ENCODE measurements around the gene ACVR1B. TPM values are rescaled to one million over a fixed set of nuclear protein-coding genes. Genes with fewer than 3 reads are reported as not detected.

The ACVR1B gene
- polyA plus RNA-seq, 4 donors: 11.6 to 75.8 (median 21.4) TPM

DNA sequence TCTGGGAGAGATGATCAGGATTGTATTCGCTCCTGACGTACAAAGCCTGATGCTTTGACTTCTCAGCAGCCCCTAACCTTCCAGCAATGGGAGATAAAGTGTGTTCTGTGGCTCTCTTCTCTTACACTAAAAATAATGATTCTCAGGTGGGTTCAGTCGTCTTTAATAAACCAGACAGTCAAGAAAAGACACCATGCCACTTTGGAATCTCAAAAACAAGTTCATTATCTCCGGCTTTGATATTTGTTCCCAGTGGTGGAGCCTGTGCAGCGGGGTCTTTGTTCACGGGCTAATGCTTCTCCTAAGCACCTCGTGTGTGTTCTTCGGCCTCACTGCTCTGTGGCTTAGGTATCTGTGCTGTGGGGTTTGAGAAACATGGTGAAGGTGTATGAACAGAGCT is 1.6 kb downstream of the ACVR1B start:
- FAIRE-seq: no peak
- H3K4me3 ChIP-seq (ENCODE audit: low read depth in 1 of 3, low read length in 3 of 3): peak overlapping the region; percentile 70 to 86 (median 82)
- peak overlapping the region; percentile 63 to 83 (median 73) for H3K27ac ChIP-seq (ENCODE audit: low read depth in 1 of 3, low read length in 2 of 3)
- H3K9me3 ChIP-seq (ENCODE audit: control insufficient read depth in 2 of 2, insufficient read depth in 1 of 2, low read depth in 1 of 2, low read length in 1 of 2): no peaks in the 10 kb centered on the region
- peaks cover 5 to 29% (median 6%) of the 10 kb centered on the region in 3 donors for H3K4me1 ChIP-seq (ENCODE audit: control insufficient read depth in 3 of 3, insufficient read depth in 2 of 3, low read depth in 1 of 3, low read length in 2 of 3)
- WGBS, 3 donors: 16 to 43% (median 25%) methylated on average over 8 of the region's 8 CpGs
- H3K36me3 ChIP-seq (ENCODE audit: control insufficient read depth in 3 of 3, insufficient read depth in 2 of 3, low read depth in 1 of 3, low read length in 3 of 3): peaks cover 0 to 10% (median 0%) of the 10 kb centered on the region in 3 donors
- H3K27me3 ChIP-seq (ENCODE audit: control insufficient read depth in 3 of 3, insufficient read depth in 3 of 3, low read length in 3 of 3): no peaks in the 10 kb centered on the region
- peak; percentile 37 to 51 for DNase-seq

DNA sequence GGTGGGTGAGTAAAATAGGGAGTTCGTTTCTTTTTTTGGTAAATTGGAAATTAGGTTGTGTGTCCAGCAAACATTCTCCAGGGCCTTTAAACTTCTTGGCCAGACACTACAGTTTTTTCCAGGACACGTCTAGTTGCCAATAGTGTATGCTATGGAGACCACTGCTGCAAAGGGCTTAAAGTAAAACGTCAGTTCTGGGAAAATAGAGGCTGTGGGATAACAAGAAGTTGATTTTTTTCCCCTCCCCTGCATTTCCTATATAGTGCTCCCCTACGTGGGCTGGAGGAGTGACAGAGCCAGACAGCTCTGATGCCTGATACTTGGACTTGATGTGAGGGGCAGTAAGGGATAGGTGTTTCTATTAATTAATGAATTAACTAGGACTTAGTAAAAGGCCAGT is 2.4 kb downstream of the ACVR1B start:
- Histone ChIP-seq H3K9me3 (ENCODE audit: control insufficient read depth in 2 of 2, insufficient read depth in 1 of 2, low read depth in 1 of 2, low read length in 1 of 2) (no peaks in the 10 kb centered on the region), H3K4me3 (ENCODE audit: low read depth in 1 of 3, low read length in 3 of 3) (peak overlapping the region in 2 of 3 donors; percentile 70 to 82), H3K4me1 (ENCODE audit: control insufficient read depth in 3 of 3, insufficient read depth in 2 of 3, low read depth in 1 of 3, low read length in 2 of 3) (peaks cover 5 to 36% (median 10%) of the 10 kb centered on the region in 3 donors), H3K27me3 (ENCODE audit: control insufficient read depth in 3 of 3, insufficient read depth in 3 of 3, low read length in 3 of 3) (no peaks in the 10 kb centered on the region), H3K36me3 (ENCODE audit: control insufficient read depth in 3 of 3, insufficient read depth in 2 of 3, low read depth in 1 of 3, low read length in 3 of 3) (peaks cover 0 to 10% (median 0%) of the 10 kb centered on the region in 3 donors), H3K27ac (ENCODE audit: low read depth in 1 of 3, low read length in 2 of 3) (peak overlapping the region; percentile 81 to 94 (median 83))
- WGBS, 3 donors: 6 to 19% (median 18%) methylated on average over 4 of the region's 4 CpGs
- no peak for DNase-seq
- FAIRE-seq: no peak

DNA sequence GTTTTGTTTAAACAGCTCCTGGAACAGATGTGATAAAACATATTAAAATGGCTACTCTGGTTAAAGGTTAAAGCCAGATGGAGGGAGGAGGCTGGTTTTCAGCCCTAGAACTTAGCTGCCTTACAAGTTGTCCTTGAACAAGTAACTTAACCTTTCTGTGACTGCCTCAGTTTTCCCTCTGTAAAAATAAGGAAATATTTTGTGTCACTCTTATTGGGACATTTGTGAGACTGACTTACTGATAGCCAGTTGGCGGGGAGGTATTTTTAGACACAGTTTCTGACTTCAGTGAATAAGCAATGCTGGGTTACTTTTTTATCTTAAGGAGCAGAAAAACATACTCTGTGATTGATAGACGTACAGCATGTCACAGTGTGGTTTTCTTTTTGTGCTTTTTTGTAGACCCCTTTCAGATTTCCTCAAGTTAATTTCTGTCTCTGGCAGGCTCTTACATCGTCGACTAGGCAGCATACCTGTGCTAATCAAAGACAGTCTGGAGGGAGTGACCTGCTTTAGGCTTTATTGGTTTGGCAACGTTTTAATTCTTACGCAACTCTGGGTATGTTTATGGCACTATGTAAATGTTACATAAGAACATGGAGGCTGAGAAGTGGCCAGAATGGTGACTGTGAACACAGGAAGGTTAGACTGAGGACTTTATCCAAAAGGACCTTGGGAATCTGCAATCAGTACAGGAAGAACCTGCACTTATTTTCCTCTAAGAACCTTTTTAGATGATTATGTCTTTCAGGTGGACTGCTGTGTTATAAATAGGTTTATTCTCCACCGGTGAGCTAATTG is 3.3 kb downstream of the ACVR1B start:
- Histone ChIP-seq H3K4me1 (ENCODE audit: control insufficient read depth in 3 of 3, insufficient read depth in 2 of 3, low read depth in 1 of 3, low read length in 2 of 3) (peaks cover 5 to 45% (median 17%) of the 10 kb centered on the region in 3 donors), H3K36me3 (ENCODE audit: control insufficient read depth in 3 of 3, insufficient read depth in 2 of 3, low read depth in 1 of 3, low read length in 3 of 3) (peaks cover 0 to 14% (median 0%) of the 10 kb centered on the region in 3 donors), H3K27ac (ENCODE audit: low read depth in 1 of 3, low read length in 2 of 3) (peak overlapping the region; percentile 81 to 94 (median 83)), H3K9me3 (ENCODE audit: control insufficient read depth in 2 of 2, insufficient read depth in 1 of 2, low read depth in 1 of 2, low read length in 1 of 2) (no peaks in the 10 kb centered on the region), H3K4me3 (ENCODE audit: low read depth in 1 of 3, low read length in 3 of 3) (peak overlapping the region in 2 of 3 donors; percentile 7 to 82), H3K27me3 (ENCODE audit: control insufficient read depth in 3 of 3, insufficient read depth in 3 of 3, low read length in 3 of 3) (no peaks in the 10 kb centered on the region)
- 10 to 42% (median 19%) methylated on average over 7 of the region's 7 CpGs for WGBS, 3 donors
- no peak for FAIRE-seq
- peak; percentile 86 to 97 for DNase-seq

DNA sequence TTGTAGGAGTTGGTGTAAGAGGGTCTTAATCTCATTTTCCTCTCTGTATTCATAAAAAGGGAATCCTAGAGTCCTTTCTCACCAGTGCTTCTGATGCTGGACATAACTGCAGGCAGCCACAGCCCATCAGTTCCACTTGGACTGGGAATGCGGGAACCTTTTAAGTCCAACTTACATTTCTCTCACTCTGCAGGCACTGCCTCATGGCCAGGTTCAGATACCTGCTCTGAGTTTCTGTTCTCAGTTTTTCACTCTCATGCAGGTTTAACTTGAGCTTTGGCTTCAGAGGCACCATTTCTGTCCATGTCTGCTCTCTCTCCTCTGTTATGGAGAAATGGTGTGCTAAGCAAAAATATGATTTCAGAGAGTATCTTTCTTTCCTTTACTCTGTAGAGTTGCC is 4.2 kb downstream of the ACVR1B start:
- H3K4me1 ChIP-seq (ENCODE audit: control insufficient read depth in 3 of 3, insufficient read depth in 2 of 3, low read depth in 1 of 3, low read length in 2 of 3): peaks cover 7 to 55% (median 17%) of the 10 kb centered on the region in 3 donors
- DNase-seq (no peak), FAIRE-seq (no peak)
- no peak overlapping the region for H3K4me3 ChIP-seq (ENCODE audit: low read depth in 1 of 3, low read length in 3 of 3)
- 26 to 63% (median 36%) methylated on average over 1 of the region's 1 CpG for WGBS, 3 donors
- H3K9me3 ChIP-seq (ENCODE audit: control insufficient read depth in 2 of 2, insufficient read depth in 1 of 2, low read depth in 1 of 2, low read length in 1 of 2): no peaks in the 10 kb centered on the region
- no peaks in the 10 kb centered on the region for H3K27me3 ChIP-seq (ENCODE audit: control insufficient read depth in 3 of 3, insufficient read depth in 3 of 3, low read length in 3 of 3)
- peaks cover 0 to 18% (median 0%) of the 10 kb centered on the region in 3 donors for H3K36me3 ChIP-seq (ENCODE audit: control insufficient read depth in 3 of 3, insufficient read depth in 2 of 3, low read depth in 1 of 3, low read length in 3 of 3)
- peak overlapping the region; percentile 33 to 94 (median 83) for H3K27ac ChIP-seq (ENCODE audit: low read depth in 1 of 3, low read length in 2 of 3)

DNA sequence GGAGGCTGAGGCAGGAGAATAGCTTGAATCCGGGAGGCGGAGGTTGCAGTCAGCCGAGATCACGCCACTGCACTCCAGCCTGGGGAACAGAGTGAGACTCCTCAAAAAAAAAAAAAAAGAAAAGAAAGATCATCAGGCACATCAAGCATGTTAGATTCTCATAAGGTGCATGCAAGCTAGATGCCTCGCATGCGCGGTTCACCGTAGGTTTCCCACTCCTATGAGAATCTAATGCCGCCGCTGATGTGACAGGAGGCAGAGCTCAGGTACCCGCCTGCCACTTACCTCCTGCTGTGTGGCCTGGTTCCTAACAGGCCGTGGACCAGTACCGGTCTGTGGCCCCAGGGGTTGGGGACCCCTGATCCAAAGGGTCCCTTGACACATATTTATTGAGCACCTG is 7.0 kb downstream of the ACVR1B start:
- Histone ChIP-seq H3K4me1 (ENCODE audit: control insufficient read depth in 3 of 3, insufficient read depth in 2 of 3, low read depth in 1 of 3, low read length in 2 of 3) (peaks cover 9 to 74% (median 19%) of the 10 kb centered on the region in 3 donors), H3K36me3 (ENCODE audit: control insufficient read depth in 3 of 3, insufficient read depth in 2 of 3, low read depth in 1 of 3, low read length in 3 of 3) (peaks cover 0 to 22% (median 0%) of the 10 kb centered on the region in 3 donors), H3K27me3 (ENCODE audit: control insufficient read depth in 3 of 3, insufficient read depth in 3 of 3, low read length in 3 of 3) (no peaks in the 10 kb centered on the region), H3K27ac (ENCODE audit: low read depth in 1 of 3, low read length in 2 of 3) (peak overlapping the region; percentile 9 to 78 (median 74)), H3K4me3 (ENCODE audit: low read depth in 1 of 3, low read length in 3 of 3) (no peak overlapping the region), H3K9me3 (ENCODE audit: control insufficient read depth in 2 of 2, insufficient read depth in 1 of 2, low read depth in 1 of 2, low read length in 1 of 2) (no peaks in the 10 kb centered on the region)
- FAIRE-seq: no peak
- no peak for DNase-seq
- 94 to 96% (median 95%) methylated on average over 13 of the region's 13 CpGs for WGBS, 3 donors

DNA sequence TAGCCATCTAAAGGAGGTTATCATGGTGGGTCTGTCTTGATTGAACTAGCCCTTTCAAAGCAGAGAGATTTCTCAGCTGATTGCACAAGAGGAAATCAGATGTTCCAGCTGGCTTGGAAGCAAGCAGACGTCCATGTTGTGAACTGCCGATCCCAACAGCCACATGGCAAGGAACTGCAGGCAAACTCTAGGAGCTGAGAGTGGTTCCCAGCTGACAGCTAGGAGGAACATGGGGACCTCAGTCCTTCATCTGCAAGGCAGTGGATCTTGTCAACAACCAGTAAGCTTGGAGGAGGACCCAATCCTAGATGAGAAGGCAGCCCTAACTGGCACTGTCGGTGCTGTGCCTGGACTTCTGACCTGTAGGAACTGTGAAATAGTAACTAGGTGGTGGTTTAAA is 7.7 kb downstream of the ACVR1B start:
- Histone ChIP-seq H3K36me3 (ENCODE audit: control insufficient read depth in 3 of 3, insufficient read depth in 2 of 3, low read depth in 1 of 3, low read length in 3 of 3) (peaks cover 0 to 24% (median 0%) of the 10 kb centered on the region in 3 donors), H3K4me3 (ENCODE audit: low read depth in 1 of 3, low read length in 3 of 3) (no peak overlapping the region), H3K9me3 (ENCODE audit: control insufficient read depth in 2 of 2, insufficient read depth in 1 of 2, low read depth in 1 of 2, low read length in 1 of 2) (no peaks in the 10 kb centered on the region), H3K27me3 (ENCODE audit: control insufficient read depth in 3 of 3, insufficient read depth in 3 of 3, low read length in 3 of 3) (no peaks in the 10 kb centered on the region), H3K27ac (ENCODE audit: low read depth in 1 of 3, low read length in 2 of 3) (peak overlapping the region; percentile 60 to 78 (median 74)), H3K4me1 (ENCODE audit: control insufficient read depth in 3 of 3, insufficient read depth in 2 of 3, low read depth in 1 of 3, low read length in 2 of 3) (peaks cover 9 to 69% (median 16%) of the 10 kb centered on the region in 3 donors)
- WGBS, 3 donors: 14 to 30% (median 14%) methylated on average over 3 of the region's 3 CpGs
- FAIRE-seq (no peak), DNase-seq (peak; percentile 60 to 63)

DNA sequence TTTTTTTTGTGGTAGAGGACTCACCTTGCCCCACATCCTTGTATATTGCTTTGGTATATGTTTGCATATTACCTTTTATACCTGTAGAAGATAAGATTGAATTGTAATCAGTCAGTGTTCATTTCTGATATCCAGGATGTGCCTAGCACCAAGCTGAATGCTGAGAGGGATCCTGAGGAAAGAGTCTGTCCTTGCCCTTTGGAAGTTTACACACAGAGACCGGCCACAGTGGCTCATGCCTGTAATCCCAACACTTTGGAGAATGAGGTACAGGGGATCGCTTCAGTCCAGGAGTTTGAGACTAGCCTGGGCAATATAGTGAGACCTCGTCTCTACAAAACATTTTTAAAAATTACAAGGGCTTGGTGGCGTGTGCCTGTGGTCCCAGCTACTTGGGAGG is 8.4 kb downstream of the ACVR1B start:
- 44 to 74% (median 58%) methylated on average over 4 of the region's 4 CpGs for WGBS, 3 donors
- peaks cover 0 to 24% (median 0%) of the 10 kb centered on the region in 3 donors for H3K36me3 ChIP-seq (ENCODE audit: control insufficient read depth in 3 of 3, insufficient read depth in 2 of 3, low read depth in 1 of 3, low read length in 3 of 3)
- DNase-seq: peak; percentile 30 to 73
- FAIRE-seq: no peak
- H3K27me3 ChIP-seq (ENCODE audit: control insufficient read depth in 3 of 3, insufficient read depth in 3 of 3, low read length in 3 of 3): no peaks in the 10 kb centered on the region
- peaks cover 9 to 62% (median 13%) of the 10 kb centered on the region in 3 donors for H3K4me1 ChIP-seq (ENCODE audit: control insufficient read depth in 3 of 3, insufficient read depth in 2 of 3, low read depth in 1 of 3, low read length in 2 of 3)
- H3K4me3 ChIP-seq (ENCODE audit: low read depth in 1 of 3, low read length in 3 of 3): no peak overlapping the region
- peak overlapping the region in 2 of 3 donors; percentile 47 to 78 for H3K27ac ChIP-seq (ENCODE audit: low read depth in 1 of 3, low read length in 2 of 3)
- no peaks in the 10 kb centered on the region for H3K9me3 ChIP-seq (ENCODE audit: control insufficient read depth in 2 of 2, insufficient read depth in 1 of 2, low read depth in 1 of 2, low read length in 1 of 2)

DNA sequence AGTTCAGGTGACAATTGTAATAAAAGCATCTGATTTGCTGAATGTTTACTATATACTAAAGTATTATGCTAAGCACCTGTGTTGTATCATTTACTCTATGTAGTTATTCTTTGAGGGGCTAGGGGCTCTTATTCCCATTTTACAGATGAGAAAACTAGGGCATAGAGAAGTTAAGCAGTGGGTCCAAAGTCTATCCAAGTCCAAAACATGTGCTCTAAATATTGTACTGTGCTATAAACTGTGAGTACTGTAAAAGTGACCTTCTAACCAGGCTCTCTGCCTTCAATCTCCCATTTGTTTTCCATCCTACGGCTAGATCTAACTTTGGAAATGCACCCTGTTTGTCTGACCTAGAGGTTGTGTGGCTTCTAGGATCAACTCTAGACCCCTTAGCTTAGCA is 9.0 kb downstream of the ACVR1B start:
- WGBS, 3 donors: 15 to 62% (median 55%) methylated on average over 1 of the region's 1 CpG
- H3K27me3 ChIP-seq (ENCODE audit: control insufficient read depth in 3 of 3, insufficient read depth in 3 of 3, low read length in 3 of 3): no peaks in the 10 kb centered on the region
- peaks cover 0 to 24% (median 0%) of the 10 kb centered on the region in 3 donors for H3K36me3 ChIP-seq (ENCODE audit: control insufficient read depth in 3 of 3, insufficient read depth in 2 of 3, low read depth in 1 of 3, low read length in 3 of 3)
- no peaks in the 10 kb centered on the region for H3K9me3 ChIP-seq (ENCODE audit: control insufficient read depth in 2 of 2, insufficient read depth in 1 of 2, low read depth in 1 of 2, low read length in 1 of 2)
- H3K4me1 ChIP-seq (ENCODE audit: control insufficient read depth in 3 of 3, insufficient read depth in 2 of 3, low read depth in 1 of 3, low read length in 2 of 3): peaks cover 9 to 57% (median 13%) of the 10 kb centered on the region in 3 donors
- FAIRE-seq (no peak), DNase-seq (peak; percentile 34 to 48)
- H3K4me3 ChIP-seq (ENCODE audit: low read depth in 1 of 3, low read length in 3 of 3): no peak overlapping the region
- peak overlapping the region; percentile 24 to 78 (median 38) for H3K27ac ChIP-seq (ENCODE audit: low read depth in 1 of 3, low read length in 2 of 3)

Data from small intestine (tissue), 7 donors.